Osteoblast (primary cell): ENCODE results near the gene NOL6. TPM values are rescaled to one million over a fixed set of nuclear protein-coding genes. Genes with fewer than 3 reads are reported as not detected.

Experiments
- DNase-seq: peaks from one replicate; pipeline ENCODE4 v3.0.0; 2011; ENCODE audit warnings: low spot score, mixed read lengths; ENCODE audit not compliant: insufficient read length; ENCODE audit errors: missing footprints
- H2AFZ ChIP-seq: 2 replicates; pipeline ENCODE4 v1.6.0; 2011; ENCODE audit warnings: mild to moderate bottlenecking, low read length
- H3K27ac ChIP-seq: 2 replicates; pipeline ENCODE4 v1.5.1; 2011; ENCODE audit warnings: mild to moderate bottlenecking, low read depth, low read length, moderate library complexity
- H3K27me3 ChIP-seq: 2 replicates; pipeline ENCODE4 v1.6.0; 2012; ENCODE audit warnings: mild to moderate bottlenecking, control low read depth, inconsistent platforms, low read length, moderate library complexity; ENCODE audit not compliant: insufficient read depth
- H3K36me3 ChIP-seq: 2 replicates; pipeline ENCODE4 v1.5.1; 2011; ENCODE audit warnings: mild to moderate bottlenecking, low read length, control low read depth, moderate library complexity; ENCODE audit not compliant: insufficient read depth
- H3K4me1 ChIP-seq: 2 replicates; pipeline ENCODE4 v1.5.1; 2011; ENCODE audit warnings: mild to moderate bottlenecking, low read length, control low read depth, moderate library complexity; ENCODE audit not compliant: insufficient read depth
- H3K4me2 ChIP-seq: 2 replicates; pipeline ENCODE4 v1.6.0; 2011; ENCODE audit warnings: mild to moderate bottlenecking, low read length; ENCODE audit not compliant: insufficient read depth
- H3K4me3 ChIP-seq: fragments of 200-600 bp; sonication (generic); 3 replicates; pipeline ENCODE4 v1.5.1; 2012; ENCODE audit warnings: mild to moderate bottlenecking, low read length, inconsistent platforms; ENCODE audit not compliant: insufficient read depth
- H3K79me2 ChIP-seq: 2 replicates; pipeline ENCODE4 v1.6.0; 2012; ENCODE audit warnings: mild to moderate bottlenecking, low read length, control low read depth, inconsistent platforms; ENCODE audit not compliant: insufficient read depth
- H3K9me3 ChIP-seq: 2 replicates; pipeline ENCODE4 v1.5.1; 2011; ENCODE audit warnings: low read depth, low read length, control low read depth
- H4K20me1 ChIP-seq: 2 replicates; pipeline ENCODE4 v1.6.0; 2012; ENCODE audit warnings: mild to moderate bottlenecking, low read length, control low read depth; ENCODE audit not compliant: insufficient read depth
- total RNA-seq: library from RNA; depleted of rRNA; stranded (reverse); fragments of >200 nt; gene quantifications from 2 replicates; pipeline ENCODE4 v1.2.3, GENCODE V29; 2012
- TF ChIP-seq, protein P1 (sequence below): IDR thresholded peaks from 2 replicates; pipeline ENCODE4 v1.5.1; 2011; ENCODE audit warnings: mild to moderate bottlenecking, low read depth, low read length, moderate library complexity; ENCODE audit errors: extremely low read depth

Gene NOL6
- total RNA-seq, 1 donor = 23.5 TPM

- no peaks in the 10 kb centered on the region for H3K9me3 ChIP-seq
- peak; percentile 98 for DNase-seq
- H3K79me2 ChIP-seq = no peaks in the 10 kb centered on the region
- no peaks in the 10 kb centered on the region for H4K20me1 ChIP-seq
- TF ChIP-seq, protein P1, sequence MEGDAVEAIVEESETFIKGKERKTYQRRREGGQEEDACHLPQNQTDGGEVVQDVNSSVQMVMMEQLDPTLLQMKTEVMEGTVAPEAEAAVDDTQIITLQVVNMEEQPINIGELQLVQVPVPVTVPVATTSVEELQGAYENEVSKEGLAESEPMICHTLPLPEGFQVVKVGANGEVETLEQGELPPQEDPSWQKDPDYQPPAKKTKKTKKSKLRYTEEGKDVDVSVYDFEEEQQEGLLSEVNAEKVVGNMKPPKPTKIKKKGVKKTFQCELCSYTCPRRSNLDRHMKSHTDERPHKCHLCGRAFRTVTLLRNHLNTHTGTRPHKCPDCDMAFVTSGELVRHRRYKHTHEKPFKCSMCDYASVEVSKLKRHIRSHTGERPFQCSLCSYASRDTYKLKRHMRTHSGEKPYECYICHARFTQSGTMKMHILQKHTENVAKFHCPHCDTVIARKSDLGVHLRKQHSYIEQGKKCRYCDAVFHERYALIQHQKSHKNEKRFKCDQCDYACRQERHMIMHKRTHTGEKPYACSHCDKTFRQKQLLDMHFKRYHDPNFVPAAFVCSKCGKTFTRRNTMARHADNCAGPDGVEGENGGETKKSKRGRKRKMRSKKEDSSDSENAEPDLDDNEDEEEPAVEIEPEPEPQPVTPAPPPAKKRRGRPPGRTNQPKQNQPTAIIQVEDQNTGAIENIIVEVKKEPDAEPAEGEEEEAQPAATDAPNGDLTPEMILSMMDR = peak; percentile 92
- H3K4me3 ChIP-seq = no peak overlapping the region
- peak overlapping the region; percentile 33 for H2AFZ ChIP-seq
- H3K27ac ChIP-seq = no peak overlapping the region
- H3K4me1 ChIP-seq = peaks cover 9% of the 10 kb centered on the region
- H3K27me3 ChIP-seq = peaks cover 7% of the 10 kb centered on the region
- H3K4me2 ChIP-seq = peak overlapping the region; percentile 1
- no peaks in the 10 kb centered on the region for H3K36me3 ChIP-seq
These were observed 20.9 kb downstream of the NOL6 start for GRCh38 chr9:33452828-33453271.

DNA sequence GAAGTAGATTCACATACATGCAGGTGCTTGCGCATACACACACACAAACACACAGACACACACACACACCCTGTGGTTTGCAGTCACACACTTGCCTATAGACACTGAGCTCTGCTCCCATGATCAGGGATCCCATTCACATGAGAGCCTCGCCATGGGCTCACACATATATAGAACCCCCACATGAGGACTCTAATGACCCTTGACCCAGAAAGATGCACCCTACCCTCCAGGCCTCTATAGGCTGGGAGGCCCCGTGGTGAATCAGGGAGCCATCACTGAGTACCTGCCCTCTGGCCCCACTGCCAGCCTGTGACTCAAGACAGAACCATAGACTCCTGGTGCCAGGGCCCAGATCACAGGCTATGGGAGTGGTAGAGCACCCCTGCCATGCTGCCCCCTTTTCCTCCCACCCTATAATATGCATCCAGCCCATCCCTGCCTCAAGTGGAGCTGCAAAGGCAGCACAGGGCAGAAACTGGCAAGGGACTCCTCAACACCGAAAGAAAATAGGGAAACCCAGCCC, 23.0 kb downstream of the NOL6 start:
- no peak overlapping the region for H3K4me2 ChIP-seq
- H3K27ac ChIP-seq = no peak overlapping the region
- H3K4me3 ChIP-seq = no peak overlapping the region
- peaks cover 21% of the 10 kb centered on the region for H3K4me1 ChIP-seq
- DNase-seq = peak; percentile 52
- TF ChIP-seq, protein P1 = no peak
- H4K20me1 ChIP-seq = no peaks in the 10 kb centered on the region
- H2AFZ ChIP-seq = no peak overlapping the region
- H3K36me3 ChIP-seq = no peaks in the 10 kb centered on the region
- no peaks in the 10 kb centered on the region for H3K79me2 ChIP-seq
- H3K9me3 ChIP-seq = no peaks in the 10 kb centered on the region
- peaks cover 8% of the 10 kb centered on the region for H3K27me3 ChIP-seq

GRCh38 chr9:33449715-33450114, 24.0 kb downstream of the NOL6 start:
- DNase-seq = peak; percentile 76
- Histone ChIP-seq H3K27me3 (peaks cover 8% of the 10 kb centered on the region), H3K4me1 (peaks cover 21% of the 10 kb centered on the region), H2AFZ (no peak overlapping the region), H3K27ac (no peak overlapping the region), H4K20me1 (no peaks in the 10 kb centered on the region), H3K36me3 (no peaks in the 10 kb centered on the region), H3K4me2 (no peak overlapping the region), H3K79me2 (no peaks in the 10 kb centered on the region), H3K4me3 (no peak overlapping the region), H3K9me3 (no peaks in the 10 kb centered on the region)
- TF ChIP-seq, protein P1 = no peak

DNA sequence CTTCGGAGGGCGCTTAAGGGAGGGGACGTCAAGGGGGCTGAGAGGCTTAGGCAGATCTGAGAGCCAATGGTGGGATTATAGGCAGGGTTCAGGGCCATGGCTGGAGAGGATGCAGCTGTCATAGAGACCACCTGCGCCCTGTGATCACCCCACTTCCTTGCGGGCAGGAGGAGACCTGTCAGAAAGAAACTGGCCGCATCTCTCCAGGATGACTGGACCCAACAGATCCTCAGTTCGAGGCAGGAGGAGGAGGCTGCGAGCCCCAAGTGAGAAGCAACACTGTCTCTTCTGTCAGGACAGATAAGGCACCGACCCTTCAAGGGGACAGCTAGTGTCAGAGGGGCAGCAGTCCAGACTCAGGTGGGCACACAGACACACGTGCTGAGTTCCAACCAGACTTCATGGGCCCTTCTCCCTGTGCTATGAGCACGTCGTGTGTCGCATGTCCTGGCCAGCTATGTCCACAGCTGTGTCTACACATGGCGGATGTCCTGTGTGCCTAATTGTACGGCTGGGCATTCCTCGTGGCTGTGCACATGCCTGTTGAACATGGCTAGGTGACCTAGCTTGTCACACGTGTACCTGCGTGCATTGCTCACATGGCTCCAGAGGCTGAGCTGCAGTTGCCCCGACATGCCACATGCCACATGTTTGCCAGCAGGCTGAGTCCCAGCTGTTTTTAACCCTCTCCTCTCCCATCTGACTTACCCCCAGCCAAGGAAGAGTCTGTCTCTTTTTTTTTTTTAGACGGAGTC, 25.7 kb downstream of the NOL6 start:
- Histone ChIP-seq H4K20me1 (no peaks in the 10 kb centered on the region), H3K27ac (no peak overlapping the region), H3K27me3 (peaks cover 8% of the 10 kb centered on the region), H3K36me3 (no peaks in the 10 kb centered on the region), H3K9me3 (no peaks in the 10 kb centered on the region), H3K4me1 (peaks cover 18% of the 10 kb centered on the region), H3K4me3 (peak overlapping the region; percentile 72), H3K4me2 (peak overlapping the region; percentile 96), H2AFZ (peak overlapping the region; percentile 77), H3K79me2 (no peaks in the 10 kb centered on the region)
- peak; percentile 79 for DNase-seq
- TF ChIP-seq, protein P1 = no peak
